GM18909 (cell line): ENCODE data around the gene PAQR4.

Source experiments
- ATAC-seq: cut with Tn5 transposase; IDR thresholded peaks from one replicate; pipeline ENCODE4 v1.9.1; 2021; ENCODE audit warnings: mild to moderate bottlenecking; ENCODE audit not compliant: unreplicated experiment, poor library complexity

PAQR4 gene

GRCh38 chr16:3019594-3020246, 50.6 kb downstream of the PAQR4 start:
- ATAC-seq = no peak

- ATAC-seq = no peak
These were observed 51.1 kb downstream of the PAQR4 start, which contains the start of gene TNFRSF12A for GRCh38 chr16:3020247-3020603. TNFRSF12A (plus strand) TSS chr16:3020368; CDS start chr16:3020398, 30 bp downstream.

- ATAC-seq = no peak
These were observed 51.7 kb downstream of the PAQR4 start for GRCh38 chr16:3020604-3021448.

- no peak for ATAC-seq
These were observed 52.5 kb downstream of the PAQR4 start for GRCh38 chr16:3021449-3022207.

- no peak for ATAC-seq
These were observed 53.1 kb downstream of the PAQR4 start for GRCh38 chr16:3022208-3022683.

- no peak for ATAC-seq
These were observed 53.7 kb downstream of the PAQR4 start for GRCh38 chr16:3022684-3023414.
